Activated T-cell treated with anti-CD3 and anti-CD28 coated beads, Interleukin-2, amount 50 U/mL, for 4 hours (primary cell): ENCODE measurements around the gene EBF4. TPM values are rescaled to one million over a fixed set of nuclear protein-coding genes. Genes with fewer than 3 reads are reported as not detected.

ENCODE experiments used
- ATAC-seq, 2 donors: fragments of 200-7000 bp; cut with Tn5 transposase; one replicate each; pipeline ENCODE4 v1.10.0; 2021
- DNase-seq: peaks from one replicate; pipeline ENCODE4 v3.0.0-alpha.2; 2020
- H3K27me3 Mint-ChIP-seq: one replicate; pipeline ENCODE4 v1.8.0; 2021; ENCODE audit warnings: low read depth, mixed read lengths
- H3K36me3 Mint-ChIP-seq: one replicate; pipeline ENCODE4 v1.8.0; 2022; ENCODE audit warnings: mixed read lengths; ENCODE audit not compliant: insufficient read depth
- H3K4me1 Mint-ChIP-seq: one replicate; pipeline ENCODE4 v1.8.0; 2021; ENCODE audit warnings: low read depth, mixed read lengths
- H3K4me3 Mint-ChIP-seq: one replicate; pipeline ENCODE4 v1.8.0; 2021; ENCODE audit warnings: mild to moderate bottlenecking, moderate library complexity, mixed read lengths
- H3K9me3 Mint-ChIP-seq: one replicate; pipeline ENCODE4 v1.8.0; 2021; ENCODE audit warnings: mixed read lengths
- total RNA-seq, 3 donors: library from RNA; stranded (reverse); gene quantifications; one replicate each; pipeline ENCODE4 v1.2.1, GENCODE V29; 2021

Gene EBF4
- total RNA-seq, 3 donors from 2014 or later = 0.33 to 1.1 (median 0.76) TPM

GRCh38 chr20:2700913-2701620 is 8.5 kb downstream of the EBF4 start:
- DNase-seq = no peak
- H3K27me3 Mint-ChIP-seq = peaks cover 9% of the 10 kb centered on the region
- H3K4me3 Mint-ChIP-seq = no peak overlapping the region
- no peaks in the 10 kb centered on the region for H3K9me3 Mint-ChIP-seq
- ATAC-seq = no peak
- H3K36me3 Mint-ChIP-seq = no peaks in the 10 kb centered on the region
- H3K4me1 Mint-ChIP-seq = no peaks in the 10 kb centered on the region

DNA sequence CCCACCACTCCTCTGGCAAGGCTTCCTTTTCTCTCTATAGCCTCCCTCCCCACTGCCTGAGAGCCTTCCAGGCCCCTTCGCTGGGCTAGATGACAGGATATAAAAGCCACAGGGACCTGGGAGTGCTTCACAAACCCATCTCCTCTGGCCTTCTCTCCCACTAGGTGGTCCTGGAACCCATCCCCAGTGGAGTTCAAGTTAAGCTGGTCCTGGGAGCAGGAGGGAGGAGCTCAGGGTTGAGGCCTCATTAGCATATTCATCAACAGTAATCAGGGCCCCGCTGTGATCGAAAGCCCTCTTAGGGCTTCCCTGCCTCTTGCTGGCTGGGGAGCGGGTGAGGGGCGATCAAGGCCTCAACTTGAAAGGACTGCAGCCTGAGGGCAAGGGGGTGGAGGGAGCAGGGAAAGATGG is 9.1 kb downstream of the EBF4 start:
- Mint-ChIP-seq H3K4me1 (no peaks in the 10 kb centered on the region), H3K27me3 (peaks cover 4% of the 10 kb centered on the region), H3K4me3 (no peak overlapping the region), H3K36me3 (no peaks in the 10 kb centered on the region), H3K9me3 (no peaks in the 10 kb centered on the region)
- DNase-seq = no peak
- no peak for ATAC-seq

GRCh38 chr20:2703716-2704475 is 11.3 kb downstream of the EBF4 start:
- Mint-ChIP-seq H3K4me1 (no peaks in the 10 kb centered on the region), H3K36me3 (no peaks in the 10 kb centered on the region), H3K27me3 (peaks cover 3% of the 10 kb centered on the region), H3K9me3 (no peaks in the 10 kb centered on the region), H3K4me3 (no peak overlapping the region)
- no peak for ATAC-seq
- DNase-seq = no peak

GRCh38 chr20:2705931-2706645 is 13.5 kb downstream of the EBF4 start:
- H3K36me3 Mint-ChIP-seq = no peaks in the 10 kb centered on the region
- peaks cover 5% of the 10 kb centered on the region for H3K27me3 Mint-ChIP-seq
- no peak for DNase-seq
- no peak for ATAC-seq
- H3K4me3 Mint-ChIP-seq = no peak overlapping the region
- no peaks in the 10 kb centered on the region for H3K9me3 Mint-ChIP-seq
- no peaks in the 10 kb centered on the region for H3K4me1 Mint-ChIP-seq

GRCh38 chr20:2706688-2707352 is 14.2 kb downstream of the EBF4 start:
- no peaks in the 10 kb centered on the region for H3K36me3 Mint-ChIP-seq
- no peaks in the 10 kb centered on the region for H3K4me1 Mint-ChIP-seq
- no peaks in the 10 kb centered on the region for H3K9me3 Mint-ChIP-seq
- H3K27me3 Mint-ChIP-seq = peaks cover 5% of the 10 kb centered on the region
- no peak for DNase-seq
- H3K4me3 Mint-ChIP-seq = no peak overlapping the region
- no peak for ATAC-seq

GRCh38 chr20:2707353-2708072 is 14.9 kb downstream of the EBF4 start:
- H3K9me3 Mint-ChIP-seq = no peaks in the 10 kb centered on the region
- H3K4me3 Mint-ChIP-seq = no peak overlapping the region
- H3K36me3 Mint-ChIP-seq = no peaks in the 10 kb centered on the region
- ATAC-seq (no peak), DNase-seq (no peak)
- peaks cover 5% of the 10 kb centered on the region for H3K27me3 Mint-ChIP-seq
- no peaks in the 10 kb centered on the region for H3K4me1 Mint-ChIP-seq

DNA sequence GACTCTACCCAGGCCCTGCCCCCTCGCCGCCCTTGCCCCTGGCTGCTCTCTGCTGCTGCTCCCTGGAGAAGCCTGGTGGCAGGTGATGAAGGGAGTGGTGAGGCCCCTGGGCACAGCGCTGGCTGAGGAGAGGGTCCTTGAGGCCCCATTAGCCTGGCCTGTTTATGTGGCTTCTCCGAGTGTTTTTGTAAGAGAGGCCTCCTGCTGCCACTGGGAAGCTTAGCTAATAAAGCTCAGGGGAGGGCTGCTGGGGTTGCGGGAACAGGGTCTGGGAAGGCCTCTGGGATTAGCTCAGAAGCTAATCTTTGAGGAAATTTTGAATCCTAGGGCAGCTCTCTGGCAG is 15.5 kb downstream of the EBF4 start:
- DNase-seq (no peak), ATAC-seq (no peak)
- peaks cover 5% of the 10 kb centered on the region for H3K27me3 Mint-ChIP-seq
- no peaks in the 10 kb centered on the region for H3K36me3 Mint-ChIP-seq
- H3K4me3 Mint-ChIP-seq = no peak overlapping the region
- no peaks in the 10 kb centered on the region for H3K9me3 Mint-ChIP-seq
- H3K4me1 Mint-ChIP-seq = no peaks in the 10 kb centered on the region

DNA sequence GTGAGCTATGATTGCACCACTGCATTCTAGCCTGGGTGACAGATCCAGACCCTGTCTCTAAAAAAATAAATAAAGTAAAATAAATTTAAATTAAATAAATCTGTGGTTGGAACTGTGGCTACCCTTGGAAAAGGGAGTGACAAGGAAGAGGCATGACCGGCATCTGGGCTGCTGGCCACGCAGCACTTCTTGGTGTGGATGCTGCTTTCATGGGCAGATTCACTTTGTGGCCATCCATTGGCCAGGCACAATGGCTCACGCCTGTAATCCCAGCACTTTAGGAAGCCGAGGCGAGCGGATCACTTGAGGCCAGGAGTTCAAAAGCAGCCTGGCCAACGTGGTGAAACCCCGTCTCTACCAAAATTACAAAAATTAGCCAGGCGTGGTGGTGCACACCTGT is 16.1 kb downstream of the EBF4 start:
- H3K4me3 Mint-ChIP-seq = no peak overlapping the region
- DNase-seq = no peak
- H3K27me3 Mint-ChIP-seq = peaks cover 5% of the 10 kb centered on the region
- H3K36me3 Mint-ChIP-seq = no peaks in the 10 kb centered on the region
- no peaks in the 10 kb centered on the region for H3K4me1 Mint-ChIP-seq
- no peak for ATAC-seq
- H3K9me3 Mint-ChIP-seq = no peaks in the 10 kb centered on the region

DNA sequence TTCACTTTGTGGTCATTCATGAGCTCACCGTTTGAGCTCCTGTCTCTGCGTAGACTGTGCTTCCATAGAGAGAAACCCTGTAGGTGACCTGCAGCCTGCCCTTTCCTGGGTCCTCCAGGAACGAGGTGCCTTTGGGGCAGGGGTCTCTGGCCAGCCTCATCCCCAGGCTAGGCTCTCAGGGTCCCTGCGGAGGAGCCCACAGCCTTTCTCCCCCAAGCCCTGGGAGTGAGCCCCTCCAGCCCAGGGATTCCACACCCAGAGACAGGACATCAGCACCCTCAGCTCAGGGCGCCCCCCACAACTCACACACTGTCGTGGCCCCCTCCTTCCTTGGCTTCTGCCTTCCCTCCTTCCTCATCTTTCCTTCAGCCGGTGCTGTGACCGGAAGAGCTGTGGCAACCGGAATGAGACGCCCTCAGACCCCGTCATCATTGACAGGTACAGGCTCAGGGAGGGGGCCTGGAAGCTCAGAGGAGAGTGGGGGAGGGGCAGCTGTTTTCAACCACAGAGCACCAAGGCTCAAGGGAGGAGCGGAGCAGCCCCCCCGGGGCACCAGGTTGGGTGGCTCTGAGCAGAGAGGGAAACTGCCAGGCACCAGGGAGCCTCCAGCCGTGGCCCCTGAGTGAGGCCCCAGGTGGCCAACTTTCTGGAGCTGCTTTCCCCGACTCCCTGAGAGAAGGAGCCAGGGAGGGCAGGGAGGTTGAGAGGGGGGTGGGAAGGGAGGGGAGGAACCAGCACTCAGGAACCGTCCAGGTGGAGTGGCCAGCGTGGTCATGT is 16.8 kb downstream of the EBF4 start:
- Mint-ChIP-seq H3K27me3 (peaks cover 5% of the 10 kb centered on the region), H3K9me3 (no peaks in the 10 kb centered on the region), H3K4me3 (no peak overlapping the region), H3K36me3 (no peaks in the 10 kb centered on the region), H3K4me1 (no peaks in the 10 kb centered on the region)
- ATAC-seq (no peak), DNase-seq (no peak)

DNA sequence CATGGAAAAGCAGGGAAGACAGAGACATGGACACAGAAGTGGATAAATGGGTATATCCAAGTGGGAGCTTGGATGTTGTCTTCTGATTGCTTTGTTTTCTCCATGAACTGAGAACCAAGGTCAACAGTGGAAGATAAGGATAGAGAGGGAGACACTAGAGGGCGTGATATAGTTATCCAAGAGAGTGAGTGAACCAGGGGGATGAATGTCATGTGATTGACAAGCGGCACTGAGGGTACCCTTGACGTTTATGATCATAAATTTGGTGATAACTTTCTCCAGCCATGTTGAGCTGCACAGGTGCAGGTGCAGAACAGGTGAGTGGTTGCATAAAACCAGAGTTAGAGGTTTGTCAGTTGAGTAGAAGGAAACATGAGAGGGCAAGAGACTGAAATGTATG is 20.7 kb downstream of the EBF4 start:
- no peaks in the 10 kb centered on the region for H3K36me3 Mint-ChIP-seq
- H3K4me3 Mint-ChIP-seq = no peak overlapping the region
- peaks cover 9% of the 10 kb centered on the region for H3K9me3 Mint-ChIP-seq
- DNase-seq (no peak), ATAC-seq (peak; percentile 65 to 67)
- H3K27me3 Mint-ChIP-seq = peaks cover 3% of the 10 kb centered on the region
- no peaks in the 10 kb centered on the region for H3K4me1 Mint-ChIP-seq

DNA sequence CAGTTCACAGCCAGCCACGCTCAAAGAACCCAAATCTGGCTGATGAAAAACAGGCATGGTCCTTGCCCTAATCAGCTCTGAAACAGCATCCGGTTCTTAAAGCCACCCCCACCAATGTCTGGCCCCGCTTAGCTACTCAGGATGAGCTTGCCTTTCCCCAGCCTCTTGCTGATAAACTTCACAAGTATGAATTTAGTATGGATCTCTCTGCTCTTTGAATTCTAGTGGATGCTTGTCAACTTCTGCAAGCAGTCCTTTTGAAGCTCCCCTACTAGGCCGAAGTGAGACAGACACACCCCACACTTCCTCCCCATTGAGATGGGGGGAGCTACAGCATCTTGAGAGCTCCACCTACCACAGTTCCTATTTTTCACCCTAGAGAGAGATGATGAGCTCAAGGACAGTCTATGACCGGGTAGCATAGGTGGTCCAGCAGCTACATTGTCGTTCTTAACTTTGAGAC is 36.7 kb downstream of the EBF4 start:
- H3K27me3 Mint-ChIP-seq = no peaks in the 10 kb centered on the region
- peak; percentile 83 to 86 for ATAC-seq
- no peak for DNase-seq
- H3K9me3 Mint-ChIP-seq = peaks cover 8% of the 10 kb centered on the region
- H3K36me3 Mint-ChIP-seq = no peaks in the 10 kb centered on the region
- H3K4me3 Mint-ChIP-seq = peak overlapping the region; percentile 35
- H3K4me1 Mint-ChIP-seq = peaks cover 18% of the 10 kb centered on the region

DNA sequence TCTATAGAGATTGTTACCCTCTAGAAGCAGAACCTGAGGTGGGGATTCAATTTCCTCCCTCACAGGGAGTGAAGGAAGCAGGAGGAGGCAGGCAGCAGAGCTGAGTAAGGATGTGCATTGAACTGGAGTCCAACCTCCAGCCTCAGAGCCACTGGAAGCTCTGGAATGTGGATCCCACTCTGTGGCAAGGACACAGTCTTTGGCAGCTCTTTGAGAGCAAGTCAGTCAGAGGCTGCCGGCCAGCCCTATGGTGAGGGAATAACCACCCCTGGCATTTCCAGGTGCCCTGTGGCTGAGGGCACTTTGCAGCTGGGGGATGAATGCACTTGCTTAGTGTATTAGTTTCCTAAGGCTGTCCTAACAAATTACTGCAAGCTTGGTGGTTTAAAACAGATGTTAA is 37.2 kb downstream of the EBF4 start:
- H3K9me3 Mint-ChIP-seq = peaks cover 8% of the 10 kb centered on the region
- DNase-seq = no peak
- no peak overlapping the region for H3K4me3 Mint-ChIP-seq
- ATAC-seq = peak in 1 of 2 donors; percentile 18
- no peaks in the 10 kb centered on the region for H3K36me3 Mint-ChIP-seq
- no peaks in the 10 kb centered on the region for H3K27me3 Mint-ChIP-seq
- peaks cover 18% of the 10 kb centered on the region for H3K4me1 Mint-ChIP-seq

DNA sequence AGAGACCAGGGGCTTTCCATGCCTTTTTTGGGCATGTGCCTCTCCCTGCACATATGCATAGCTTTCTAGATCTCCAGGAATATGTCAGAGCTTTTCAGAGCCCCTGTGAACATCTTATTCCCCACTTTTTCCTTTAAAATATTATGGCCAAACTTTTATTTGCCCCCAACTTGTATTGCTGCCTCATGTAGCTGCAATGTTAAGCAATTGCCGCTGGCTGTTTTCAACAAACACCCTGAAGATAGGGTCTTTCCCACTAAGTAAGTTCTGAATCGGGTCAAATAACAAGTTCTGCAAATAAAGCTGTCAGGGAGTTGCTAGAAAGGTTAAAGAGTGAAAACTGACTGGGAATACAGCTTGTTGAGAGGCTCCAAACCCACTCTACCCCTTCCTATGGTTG is 42.3 kb downstream of the EBF4 start:
- ATAC-seq (no peak), DNase-seq (no peak)
- Mint-ChIP-seq H3K4me3 (no peak overlapping the region), H3K36me3 (no peaks in the 10 kb centered on the region), H3K27me3 (no peaks in the 10 kb centered on the region), H3K4me1 (peaks cover 17% of the 10 kb centered on the region), H3K9me3 (peaks cover 8% of the 10 kb centered on the region)
